H9 (cell line): ENCODE data around the gene CLDN10. TPM values are rescaled to one million over a fixed set of nuclear protein-coding genes. Genes with fewer than 3 reads are reported as not detected.

Experiments
- DNase-seq: peaks from one replicate; pipeline ENCODE4 v3.0.0-alpha.2; 2017
- H2AFZ ChIP-seq: one replicate; pipeline ENCODE4 v1.6.1; 2013; ENCODE audit warnings: mild to moderate bottlenecking, low read length, control low read depth, moderate library complexity
- H2AK5ac ChIP-seq: 2 replicates; pipeline ENCODE4 v1.6.1; 2013; ENCODE audit warnings: low read length, control low read depth, mixed read lengths; ENCODE audit not compliant: insufficient read length
- H2BK120ac ChIP-seq: one replicate; pipeline ENCODE4 v1.6.1; 2013; ENCODE audit warnings: low read depth, mild to moderate bottlenecking, low read length, control low read depth, inconsistent platforms; ENCODE audit not compliant: poor library complexity, severe bottlenecking
- H2BK12ac ChIP-seq: 2 replicates; pipeline ENCODE4 v1.6.1; 2013; ENCODE audit warnings: low read length, control low read depth, mixed read lengths, low read depth; ENCODE audit not compliant: insufficient read length
- H2BK15ac ChIP-seq: 2 replicates; pipeline ENCODE4 v1.6.1; 2013; ENCODE audit warnings: low read depth, low read length, control low read depth
- H2BK20ac ChIP-seq: one replicate; pipeline ENCODE4 v1.6.1; 2013; ENCODE audit warnings: low read depth, mild to moderate bottlenecking, low read length, control low read depth, inconsistent platforms; ENCODE audit not compliant: poor library complexity, severe bottlenecking
- H2BK5ac ChIP-seq: 2 replicates; pipeline ENCODE4 v1.6.1; 2013; ENCODE audit warnings: low read length, control low read depth, mixed read lengths; ENCODE audit not compliant: insufficient read length
- H3K14ac ChIP-seq: 2 replicates; pipeline ENCODE4 v1.6.1; 2013; ENCODE audit warnings: low read length, control low read depth; ENCODE audit not compliant: insufficient read depth
- H3K18ac ChIP-seq: 2 replicates; pipeline ENCODE4 v1.6.1; 2013; ENCODE audit warnings: low read depth, mild to moderate bottlenecking, mixed read lengths, low read length, control low read depth; ENCODE audit not compliant: insufficient read length
- H3K23ac ChIP-seq: 2 replicates; pipeline ENCODE4 v1.6.1; 2013; ENCODE audit warnings: low read length, control low read depth, mixed read lengths, low read depth; ENCODE audit not compliant: insufficient read length
- H3K23me2 ChIP-seq: 2 replicates; pipeline ENCODE4 v1.6.1; 2013; ENCODE audit warnings: low read depth, mild to moderate bottlenecking, mixed read lengths, low read length, control low read depth; ENCODE audit not compliant: insufficient read length, poor library complexity, severe bottlenecking
- H3K27ac ChIP-seq: 2 replicates; pipeline ENCODE4 v1.5.1; 2013; ENCODE audit warnings: low read length, control low read depth, mixed read lengths, low read depth; ENCODE audit not compliant: insufficient read length
- H3K27me3 ChIP-seq: 2 replicates; pipeline ENCODE4 v1.6.1; 2013; ENCODE audit warnings: low read length, control low read depth, inconsistent platforms; ENCODE audit not compliant: insufficient read depth
- H3K4ac ChIP-seq: 2 replicates; pipeline ENCODE4 v1.6.1; 2013; ENCODE audit warnings: low read depth, mild to moderate bottlenecking, control low read depth, inconsistent platforms, low read length, moderate library complexity
- H3K4me1 ChIP-seq: 2 replicates; pipeline ENCODE4 v1.6.1; 2013; ENCODE audit warnings: low read length, control low read depth, inconsistent platforms; ENCODE audit not compliant: insufficient read depth
- H3K4me2 ChIP-seq: 2 replicates; pipeline ENCODE4 v1.6.1; 2013; ENCODE audit warnings: low read length, control low read depth, mixed read lengths; ENCODE audit not compliant: insufficient read length, insufficient read depth
- H3K56ac ChIP-seq: 2 replicates; pipeline ENCODE4 v1.6.1; 2013; ENCODE audit warnings: low read depth, mild to moderate bottlenecking, mixed read lengths, low read length, control low read depth; ENCODE audit not compliant: insufficient read length
- H3K79me1 ChIP-seq: 2 replicates; pipeline ENCODE4 v1.6.1; 2013; ENCODE audit warnings: low read depth, mild to moderate bottlenecking, moderate library complexity, low read length, control low read depth, inconsistent platforms; ENCODE audit not compliant: insufficient read depth, poor library complexity, severe bottlenecking
- H3K79me2 ChIP-seq: 2 replicates; pipeline ENCODE4 v1.6.1; 2013; ENCODE audit warnings: low read length, control low read depth, inconsistent platforms; ENCODE audit not compliant: insufficient read depth
- H3K9ac ChIP-seq: 2 replicates; pipeline ENCODE4 v1.6.1; 2013; ENCODE audit warnings: low read length, control low read depth, mixed read lengths; ENCODE audit not compliant: insufficient read length; ENCODE audit errors: extremely low read depth
- H3K9me3 ChIP-seq: one replicate; pipeline ENCODE4 v1.6.1; 2013; ENCODE audit warnings: low read depth, low read length, inconsistent platforms; ENCODE audit not compliant: control insufficient read depth
- H3T11ph ChIP-seq: one replicate; pipeline ENCODE4 v1.6.1; 2013; ENCODE audit warnings: mild to moderate bottlenecking, low read length, control low read depth, inconsistent platforms
- H4K20me1 ChIP-seq: one replicate; pipeline ENCODE4 v1.6.1; 2013; ENCODE audit not compliant: control insufficient read depth, insufficient read length, insufficient read depth
- H4K5ac ChIP-seq: 2 replicates; pipeline ENCODE4 v1.6.1; 2013; ENCODE audit warnings: low read depth, mild to moderate bottlenecking, mixed read lengths, low read length, control low read depth; ENCODE audit not compliant: insufficient read length
- H4K8ac ChIP-seq: replicated peaks from 2 replicates; pipeline ENCODE4 v1.6.1; 2013; ENCODE audit warnings: low read length, control low read depth, mixed read lengths, low read depth; ENCODE audit not compliant: insufficient read length
- H4K91ac ChIP-seq: 2 replicates; pipeline ENCODE4 v1.6.1; 2013; ENCODE audit warnings: low read depth, mild to moderate bottlenecking, moderate library complexity, mixed read lengths, low read length, control low read depth; ENCODE audit not compliant: insufficient read length
- H3K27ac Mint-ChIP-seq, 3 experiments: 2 replicates in 2 of 3; 3 replicates in 1 of 3; pipeline ENCODE4 v1.8.0; 2020 to 2021; ENCODE audit warnings: mixed read lengths in 3 of 3, mild to moderate bottlenecking in 1 of 3, moderate library complexity in 1 of 3
- H3K27me3 Mint-ChIP-seq: 2 replicates; pipeline ENCODE4 v1.8.0; 2021; ENCODE audit warnings: low read depth, mild to moderate bottlenecking, moderate library complexity, mixed read lengths
- H3K36me3 Mint-ChIP-seq, 3 experiments: 2 replicates in 2 of 3; 3 replicates in 1 of 3; pipeline ENCODE4 v1.8.0; 2020 to 2021; ENCODE audit warnings: low read depth in 3 of 3, mixed read lengths in 3 of 3; ENCODE audit not compliant: insufficient read depth in 1 of 3
- H3K4me1 Mint-ChIP-seq, 2 experiments: 2 replicates each; pipeline ENCODE4 v1.8.0; 2020; ENCODE audit warnings: mixed read lengths in 2 of 2
- H3K4me3 Mint-ChIP-seq, 2 experiments: 2 replicates in 1 of 2; 3 replicates in 1 of 2; pipeline ENCODE4 v1.8.0; 2020 to 2021; ENCODE audit warnings: mild to moderate bottlenecking in 2 of 2, mixed read lengths in 2 of 2, moderate library complexity in 1 of 2
- H3K9me3 Mint-ChIP-seq, 2 experiments: 2 replicates in 1 of 2; 3 replicates in 1 of 2; pipeline ENCODE4 v1.8.0; 2020; ENCODE audit warnings: mild to moderate bottlenecking in 2 of 2, mixed read lengths in 2 of 2, moderate library complexity in 1 of 2
- WGBS: extraction: QIAGEN DNeasy Blood & Tissue Kit; methylation state at CpG from one replicate; pipeline ENCODE4 v1.1.7; 2013; ENCODE audit warnings: missing lambda C conversion rate, low lambda C conversion rate, mixed read lengths; ENCODE audit not compliant: insufficient read length; ENCODE audit errors: extremely low coverage; 5-methylcytosine and 5-hydroxymethylcytosine counted together
- total RNA-seq: library from RNA; stranded (reverse); gene quantifications from 2 replicates; pipeline ENCODE4 v1.2.1, GENCODE V29; 2021
- TF ChIP-seq, protein P1 (sequence below): fragments of 200-600 bp; sonication (generic); conservative IDR thresholded peaks from 3 replicates; pipeline ENCODE4 v1.8.0; 2021; ENCODE audit warnings: antibody characterized with exemption, mild to moderate bottlenecking

CLDN10 gene
- total RNA-seq, 1 experiment from 2014 or later: 20.7 TPM

DNA sequence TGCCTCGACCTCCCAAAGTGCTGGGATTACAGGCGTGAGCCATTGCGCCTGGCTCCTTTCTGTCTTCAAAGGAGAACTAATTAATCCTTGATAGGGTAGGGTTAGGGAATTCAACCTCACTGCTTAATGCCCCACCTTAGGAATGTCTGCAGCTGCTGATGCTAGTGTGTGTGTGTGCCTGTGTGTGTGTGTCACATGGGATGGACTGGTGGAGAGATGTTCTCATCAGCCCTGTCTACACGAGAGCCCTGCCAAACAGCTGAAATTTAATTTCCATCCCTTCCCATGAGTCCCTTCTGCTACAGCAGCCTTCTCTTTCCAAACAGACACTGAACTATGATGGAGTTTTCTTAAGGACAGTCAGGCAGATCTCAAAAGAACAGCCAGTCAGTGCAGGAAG is 46.5 kb upstream of the CLDN10 start:
- Histone ChIP-seq H4K91ac (no peak overlapping the region), H3K27me3 (no peaks in the 10 kb centered on the region), H4K5ac (no peak overlapping the region), H2AK5ac (no peak overlapping the region), H2BK12ac (no peak overlapping the region), H3K4me2 (no peak overlapping the region), H3K14ac (no peak overlapping the region), H3K79me1 (no peaks in the 10 kb centered on the region), H3K79me2 (no peaks in the 10 kb centered on the region), H3K18ac (no peak overlapping the region), H2BK120ac (no peak overlapping the region), H2BK5ac (no peak overlapping the region), H3K23me2 (no peaks in the 10 kb centered on the region), H4K20me1 (no peaks in the 10 kb centered on the region), H4K8ac (no peak overlapping the region), H3K9me3 (no peaks in the 10 kb centered on the region), H2BK20ac (no peak overlapping the region), H3K27ac (no peak overlapping the region), H2BK15ac (no peak overlapping the region), H3K23ac (no peak overlapping the region), H3K56ac (no peak overlapping the region), H3T11ph (no peak overlapping the region), H2AFZ (no peak overlapping the region), H3K4me1 (peaks cover 6% of the 10 kb centered on the region; the same call in 1 of the 2 replicates), H3K4ac (no peak overlapping the region), H3K9ac (no peak overlapping the region)
- no peak overlapping the region for H3K27ac Mint-ChIP-seq
- no peak for DNase-seq
- TF ChIP-seq, protein P1, sequence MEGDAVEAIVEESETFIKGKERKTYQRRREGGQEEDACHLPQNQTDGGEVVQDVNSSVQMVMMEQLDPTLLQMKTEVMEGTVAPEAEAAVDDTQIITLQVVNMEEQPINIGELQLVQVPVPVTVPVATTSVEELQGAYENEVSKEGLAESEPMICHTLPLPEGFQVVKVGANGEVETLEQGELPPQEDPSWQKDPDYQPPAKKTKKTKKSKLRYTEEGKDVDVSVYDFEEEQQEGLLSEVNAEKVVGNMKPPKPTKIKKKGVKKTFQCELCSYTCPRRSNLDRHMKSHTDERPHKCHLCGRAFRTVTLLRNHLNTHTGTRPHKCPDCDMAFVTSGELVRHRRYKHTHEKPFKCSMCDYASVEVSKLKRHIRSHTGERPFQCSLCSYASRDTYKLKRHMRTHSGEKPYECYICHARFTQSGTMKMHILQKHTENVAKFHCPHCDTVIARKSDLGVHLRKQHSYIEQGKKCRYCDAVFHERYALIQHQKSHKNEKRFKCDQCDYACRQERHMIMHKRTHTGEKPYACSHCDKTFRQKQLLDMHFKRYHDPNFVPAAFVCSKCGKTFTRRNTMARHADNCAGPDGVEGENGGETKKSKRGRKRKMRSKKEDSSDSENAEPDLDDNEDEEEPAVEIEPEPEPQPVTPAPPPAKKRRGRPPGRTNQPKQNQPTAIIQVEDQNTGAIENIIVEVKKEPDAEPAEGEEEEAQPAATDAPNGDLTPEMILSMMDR: no peak
- peaks cover 12 to 15% of the 10 kb centered on the region in 2 experiments for H3K4me1 Mint-ChIP-seq
- no peak overlapping the region for H3K4me3 Mint-ChIP-seq
- no CpG with 5 or more reads among the region's 4 CpGs for WGBS
- peaks cover 5 to 10% of the 10 kb centered on the region in 2 experiments for H3K9me3 Mint-ChIP-seq
- no peaks in the 10 kb centered on the region for H3K27me3 Mint-ChIP-seq
- peaks cover 0 to 7% (median 0%) of the 10 kb centered on the region in 3 experiments; a peak in 2 of 7 replicates for H3K36me3 Mint-ChIP-seq
